Embryonic facial prominence (tissue), 1 donor: ENCODE measurements around the gene SLCO4A1.

Source experiments
- DNase-seq: peaks from one replicate; pipeline ENCODE4 v3.0.0-alpha.2; 2016; ENCODE audit errors: extremely low spot score

SLCO4A1 gene

DNA sequence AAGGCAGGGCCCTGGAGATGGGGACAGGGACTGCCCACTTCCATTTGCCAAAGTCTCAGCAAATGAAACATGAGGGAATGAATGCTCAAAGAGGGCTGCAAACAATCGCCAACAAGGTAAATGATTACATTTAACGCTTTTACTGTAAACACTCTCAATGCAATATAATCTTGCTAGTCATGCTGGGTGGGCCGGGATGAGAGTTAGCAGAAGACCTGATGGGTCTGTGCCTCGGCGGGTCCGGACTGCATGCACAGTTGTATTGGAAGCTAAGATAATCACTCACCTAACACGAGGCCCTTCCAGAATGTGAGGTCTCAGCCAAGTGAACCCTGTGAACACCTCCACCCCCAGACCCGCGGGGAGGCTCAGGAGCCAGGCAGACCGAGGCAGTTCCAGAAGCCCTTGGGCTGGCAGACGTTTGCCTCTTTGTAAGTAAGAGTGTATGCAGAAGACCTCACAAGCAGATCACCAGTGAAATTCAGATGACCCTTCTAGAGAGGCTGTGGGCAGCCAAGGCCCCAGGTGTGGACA, 4.7 kb upstream of the SLCO4A1 start:
- no peak for DNase-seq

DNA sequence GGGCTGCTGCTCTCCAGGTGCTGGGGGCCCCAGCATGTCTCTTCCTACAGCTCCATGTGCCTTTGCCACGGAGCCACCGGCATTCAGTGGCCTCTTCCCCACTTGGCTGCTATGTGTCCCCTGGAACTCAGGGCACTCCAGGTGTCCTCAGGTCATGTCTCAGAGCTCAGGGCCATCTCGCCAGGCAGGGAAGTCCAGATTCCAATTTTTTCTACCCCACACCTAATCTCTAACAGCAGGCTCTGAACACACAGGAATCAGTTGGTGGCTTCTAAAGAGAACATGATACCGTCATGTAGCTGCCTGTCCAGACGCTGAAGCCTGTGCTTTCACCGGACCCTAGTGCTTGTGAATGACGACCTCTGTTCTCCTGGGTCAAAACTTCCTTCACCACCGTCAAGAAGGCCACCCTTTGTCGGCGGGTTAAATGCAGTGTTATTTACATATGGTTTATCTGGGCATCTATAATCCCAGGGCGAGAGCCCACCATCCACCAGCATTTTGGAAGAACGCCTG, 4.2 kb upstream of the SLCO4A1 start:
- DNase-seq, result no peak

DNA sequence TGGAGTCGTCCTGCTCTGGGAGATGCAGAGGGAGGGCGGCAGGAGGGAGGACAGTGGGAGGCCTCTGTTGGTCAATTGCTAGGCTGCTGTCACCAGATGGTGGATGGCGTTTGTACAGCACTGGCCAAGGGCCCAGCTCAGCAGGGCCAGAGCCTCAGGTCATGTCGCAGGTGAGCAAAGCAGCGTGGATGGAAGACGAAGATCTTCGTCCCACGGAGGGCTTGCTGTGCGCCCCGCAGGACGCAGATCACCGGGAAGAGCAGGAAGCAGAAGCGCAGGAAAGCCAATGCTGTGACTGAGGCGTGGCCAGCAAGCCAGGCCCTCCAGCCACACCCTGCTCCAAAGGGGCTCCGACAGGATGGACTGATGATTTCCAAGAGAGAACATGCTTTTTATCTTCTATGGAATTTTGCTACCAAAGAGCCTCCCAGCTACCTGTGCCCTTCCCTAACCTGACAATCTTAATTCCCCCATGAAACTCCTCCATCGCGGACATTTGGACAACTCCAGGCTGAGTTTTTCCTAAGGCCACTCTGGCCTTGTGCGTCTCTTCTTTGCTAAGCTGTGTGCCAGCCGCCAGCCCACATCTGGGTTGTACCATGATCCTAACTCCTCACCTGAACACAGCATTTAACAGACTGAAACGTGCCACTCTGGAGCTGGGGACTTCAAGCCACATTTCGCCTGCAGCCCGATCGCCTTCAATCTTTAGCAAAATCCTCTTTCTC, 3.5 kb upstream of the SLCO4A1 start:
- DNase-seq, result no peak

DNA sequence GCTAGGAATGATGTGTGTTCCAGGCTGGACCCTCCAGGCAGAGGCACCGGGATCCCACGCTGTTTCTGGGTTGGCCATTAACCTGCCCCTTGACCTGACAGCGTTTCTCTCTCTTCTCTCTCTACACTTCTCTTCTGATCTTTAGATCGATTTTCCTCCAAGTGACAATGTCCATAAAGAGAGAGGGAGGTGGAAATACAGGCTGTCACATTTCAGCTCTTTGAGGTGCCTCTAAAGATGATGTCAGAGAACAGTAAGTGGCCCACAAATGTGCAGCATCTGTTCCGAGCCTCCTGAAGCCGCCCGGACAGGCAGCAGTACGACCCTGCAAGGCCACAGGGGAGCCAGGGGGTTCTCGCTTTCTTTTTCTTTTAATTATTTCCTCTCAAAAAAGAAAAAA, 2.5 kb upstream of the SLCO4A1 start:
- DNase-seq, result no peak

DNA sequence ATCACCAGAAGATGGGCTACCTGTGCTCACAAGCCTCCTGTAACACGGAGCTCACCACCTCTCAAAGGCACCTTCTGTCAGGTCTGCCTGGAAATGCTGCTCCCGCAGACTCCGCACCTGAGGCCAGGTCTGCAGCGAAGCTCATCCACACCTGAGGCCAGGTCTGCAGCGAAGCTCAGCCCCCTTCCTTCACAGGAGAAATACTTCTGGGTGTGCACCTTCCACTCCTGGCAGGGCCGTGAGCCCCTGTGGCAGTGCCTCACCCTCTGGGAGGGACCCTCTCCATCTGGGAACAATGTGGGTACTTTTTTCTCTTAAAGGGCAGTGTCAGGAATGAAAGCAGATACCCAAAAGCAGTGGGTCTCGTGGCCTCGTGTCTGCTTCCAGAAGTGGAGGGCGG, 1.4 kb upstream of the SLCO4A1 start:
- no peak for DNase-seq

DNA sequence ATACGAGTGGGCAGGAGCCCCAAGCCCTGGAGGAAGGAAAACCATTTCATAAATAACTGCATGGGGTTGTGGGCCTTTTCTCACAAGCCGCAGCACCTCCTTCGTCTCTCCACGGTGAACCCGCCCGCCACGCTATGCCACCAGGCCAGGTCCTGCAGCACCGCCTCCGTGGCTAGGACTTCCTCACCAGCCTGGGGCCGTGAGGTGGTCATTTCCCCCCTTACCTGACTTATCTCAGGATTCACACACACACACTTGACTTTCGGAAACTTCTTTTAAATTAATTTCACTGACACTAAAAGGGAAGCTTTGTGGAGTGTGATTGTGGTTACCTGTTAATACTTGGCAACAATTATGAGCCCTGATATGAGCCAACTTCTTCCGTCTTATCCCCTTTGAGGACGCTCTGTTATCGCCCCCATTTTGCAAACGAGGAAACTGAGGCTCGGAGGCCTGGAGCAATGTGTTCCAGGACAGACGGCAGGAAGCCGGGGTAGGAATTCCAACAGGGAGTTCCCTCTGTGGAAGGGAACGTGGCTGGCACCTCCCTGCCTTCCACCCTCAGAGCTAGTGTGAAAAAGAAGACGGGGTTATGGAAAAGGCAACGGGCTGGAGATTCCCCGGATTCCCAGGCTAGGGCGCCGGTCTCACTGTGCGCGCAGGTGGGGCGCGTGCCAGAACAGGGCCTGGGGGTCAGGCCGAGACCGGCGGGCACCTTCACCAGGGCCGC, 817 bp upstream of the SLCO4A1 start:
- no peak for DNase-seq

DNA sequence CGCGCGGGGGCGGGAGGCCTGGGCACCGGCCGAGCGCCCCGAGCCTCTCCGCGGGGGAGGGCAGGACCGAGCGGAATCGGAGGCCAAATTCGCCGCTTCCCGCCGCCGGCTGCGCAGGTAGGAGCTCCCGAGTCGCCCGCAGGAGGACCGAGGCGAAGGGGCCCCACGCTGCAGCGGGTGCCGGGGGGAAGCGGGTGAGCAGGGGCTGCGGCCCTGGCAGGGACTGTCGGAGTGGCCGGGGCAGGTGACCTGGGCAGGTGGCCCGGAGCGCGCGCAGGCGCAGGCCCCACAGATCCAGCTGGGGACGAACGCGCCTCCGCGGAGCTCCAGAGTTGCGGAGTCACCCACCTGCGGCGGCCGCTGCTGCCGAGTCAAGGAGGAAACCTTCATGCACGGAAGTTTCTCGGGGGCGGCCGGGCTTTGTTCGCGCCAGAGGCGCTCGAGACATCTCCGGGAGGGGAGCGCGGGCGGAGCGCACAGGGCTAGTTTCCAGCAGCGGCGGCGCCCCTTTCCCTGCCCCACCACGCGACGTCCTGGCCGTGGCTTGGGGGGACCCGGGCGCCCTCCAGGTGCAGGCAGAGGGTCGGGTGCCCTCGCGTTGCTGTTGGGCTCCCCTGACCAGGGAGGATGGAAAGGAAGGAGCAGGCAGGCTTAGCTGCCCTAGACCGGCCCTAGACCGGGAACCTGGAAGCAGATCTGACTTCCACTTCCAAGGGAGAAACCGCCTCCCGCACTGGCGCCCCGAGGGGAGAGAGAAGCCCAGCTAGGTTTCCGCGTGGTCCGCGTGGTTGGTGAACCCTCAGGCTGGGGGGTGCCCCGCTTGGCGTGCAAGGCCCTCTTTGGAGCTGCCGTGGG, 590 bp downstream of the SLCO4A1 start:
- no peak for DNase-seq

DNA sequence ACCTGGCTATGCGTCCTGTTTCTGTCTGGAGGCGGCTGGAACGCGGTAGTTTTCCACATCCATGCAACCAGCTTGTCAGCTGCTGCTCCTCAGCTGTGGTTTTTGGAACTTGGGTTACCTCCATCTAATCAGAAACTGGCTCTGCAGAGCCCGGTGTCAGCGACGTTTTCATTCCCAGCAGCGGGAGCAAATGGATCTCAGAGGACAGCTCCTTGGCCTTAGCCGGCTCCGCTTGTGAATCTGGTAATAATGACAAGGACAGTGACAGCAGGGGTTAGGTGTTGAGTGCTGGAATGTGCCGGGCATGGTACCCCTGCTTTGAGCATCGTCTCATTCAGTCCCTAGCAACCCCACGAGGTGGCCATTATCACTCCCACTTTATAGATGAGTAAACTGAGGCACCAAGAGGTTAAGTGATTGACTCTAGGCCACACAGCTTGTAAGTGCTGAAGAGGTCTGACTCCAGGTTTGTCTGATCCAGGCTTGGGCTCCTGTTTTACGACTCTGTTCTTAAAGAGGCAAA, 1.3 kb downstream of the SLCO4A1 start:
- DNase-seq, result no peak

DNA sequence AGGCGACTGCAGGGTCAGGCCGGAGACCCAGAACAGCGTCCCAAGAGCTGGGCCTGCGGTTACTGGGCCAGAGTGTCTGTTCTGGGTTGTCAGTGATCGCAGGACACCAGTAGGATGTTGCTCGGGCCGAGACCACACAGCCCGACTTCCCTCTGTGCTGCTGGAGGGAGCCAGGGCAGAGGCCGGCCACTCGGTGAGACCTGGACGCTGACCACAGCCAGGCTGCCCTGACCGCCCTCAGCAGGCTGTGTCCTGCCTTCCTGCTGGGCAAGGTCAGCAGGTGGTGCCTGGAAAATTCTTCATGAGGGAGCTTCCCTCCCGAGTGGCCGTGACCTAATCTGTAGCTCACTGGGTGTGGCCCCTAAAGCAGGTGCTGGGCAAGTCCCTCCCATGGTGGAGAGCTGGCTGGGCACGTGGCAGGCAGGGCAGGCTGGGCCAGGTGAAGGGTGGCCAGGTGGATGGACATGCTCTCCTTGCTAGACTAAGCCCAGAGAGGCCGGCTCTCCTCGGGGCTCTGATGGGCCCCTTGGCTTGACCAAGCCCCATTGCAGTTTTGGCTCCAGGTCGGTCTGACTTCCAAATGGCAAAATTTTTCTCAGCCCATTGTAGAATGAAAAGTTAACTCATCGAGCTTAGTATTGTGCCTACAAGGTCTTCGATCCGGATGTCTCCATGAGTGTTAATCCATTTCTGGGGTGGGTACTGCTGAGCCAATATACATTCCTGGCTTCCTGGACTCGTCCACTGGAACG, 1.9 kb downstream of the SLCO4A1 start:
- no peak for DNase-seq

DNA sequence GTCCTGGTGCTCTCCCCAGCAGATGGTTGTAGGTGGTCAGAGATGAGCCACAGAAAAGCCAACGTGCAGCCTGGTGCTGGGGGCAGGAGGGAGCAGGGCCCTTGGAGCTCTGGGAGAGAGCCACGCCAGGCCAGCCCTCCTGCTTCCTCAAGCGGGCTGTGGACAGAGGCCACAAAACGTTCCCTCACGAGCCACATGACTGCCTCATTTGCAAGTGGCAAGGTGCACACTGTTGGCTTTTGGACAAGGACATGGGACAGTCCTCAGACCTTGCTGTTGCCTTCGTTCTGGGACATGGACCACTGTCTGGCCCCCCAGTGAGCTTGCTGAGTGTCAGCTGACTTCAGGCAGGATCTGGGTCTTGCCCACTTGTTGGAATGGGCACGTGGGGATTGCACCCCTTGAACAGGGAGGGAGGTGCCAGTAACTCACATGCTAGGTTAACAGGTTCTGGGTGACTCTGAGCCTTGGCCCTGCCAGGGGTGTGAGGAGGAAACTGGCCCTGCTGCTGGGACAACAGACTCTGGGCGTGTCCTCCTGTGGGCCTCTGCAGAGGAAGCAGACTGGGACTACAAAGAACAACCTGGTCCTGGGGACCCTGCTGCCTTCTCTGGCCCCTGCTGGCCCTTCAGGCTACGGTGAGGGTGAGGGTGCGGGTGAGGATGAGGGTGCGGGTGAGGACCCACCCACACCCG, 2.6 kb downstream of the SLCO4A1 start:
- DNase-seq, result no peak

DNA sequence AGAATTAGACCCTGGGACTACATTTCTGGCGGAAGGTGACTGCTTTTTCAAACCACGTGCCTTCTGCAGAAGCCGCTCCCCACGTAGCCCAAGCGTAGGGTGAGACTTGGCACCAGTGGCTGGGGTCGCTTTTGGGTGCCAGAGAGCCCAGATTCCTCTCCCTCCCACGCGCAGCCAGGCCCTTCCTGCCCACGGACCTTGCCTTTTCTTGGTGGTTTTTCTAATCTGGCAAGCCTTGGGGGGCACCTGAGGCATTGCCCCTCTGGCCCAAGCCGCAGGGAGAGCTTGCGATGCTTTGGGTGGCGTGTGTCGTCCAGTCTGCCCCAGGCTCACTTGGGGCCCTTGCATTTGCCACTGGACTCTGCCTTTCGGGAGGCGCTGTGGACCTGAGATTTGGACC, 3.3 kb downstream of the SLCO4A1 start:
- no peak for DNase-seq

DNA sequence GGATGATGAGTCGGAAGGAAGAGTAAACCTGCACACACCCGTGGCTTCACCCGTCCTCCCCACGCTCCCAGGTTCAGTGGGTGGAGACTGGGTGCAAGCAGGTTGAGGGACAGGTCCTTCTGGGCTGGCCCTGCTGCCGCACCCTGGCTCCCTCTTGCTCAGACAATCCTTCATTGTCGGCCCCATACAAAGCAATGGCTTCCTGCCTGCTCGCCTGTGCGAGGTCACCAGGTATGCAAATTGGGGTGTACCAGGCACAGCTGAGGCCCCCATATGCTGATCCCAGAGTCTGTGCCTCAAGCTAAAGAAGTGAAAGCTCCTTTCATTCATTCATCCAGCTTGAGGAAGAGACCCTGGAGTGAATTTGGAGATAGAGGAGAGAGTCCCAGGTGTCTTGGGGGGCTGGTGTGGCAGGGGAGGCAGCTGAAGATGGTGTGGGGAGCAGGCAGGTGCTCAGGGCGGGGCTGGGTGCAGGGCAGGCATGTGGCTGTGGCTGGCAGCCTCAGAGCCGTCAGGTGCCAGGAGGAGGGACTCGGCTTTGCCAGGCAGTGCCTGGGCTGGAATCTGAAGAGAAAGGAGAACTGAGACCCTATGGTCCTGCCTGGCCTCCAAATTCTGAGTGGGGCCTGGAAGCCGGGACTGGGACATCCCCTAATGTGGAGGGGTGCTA, 4.7 kb downstream of the SLCO4A1 start:
- no peak for DNase-seq

DNA sequence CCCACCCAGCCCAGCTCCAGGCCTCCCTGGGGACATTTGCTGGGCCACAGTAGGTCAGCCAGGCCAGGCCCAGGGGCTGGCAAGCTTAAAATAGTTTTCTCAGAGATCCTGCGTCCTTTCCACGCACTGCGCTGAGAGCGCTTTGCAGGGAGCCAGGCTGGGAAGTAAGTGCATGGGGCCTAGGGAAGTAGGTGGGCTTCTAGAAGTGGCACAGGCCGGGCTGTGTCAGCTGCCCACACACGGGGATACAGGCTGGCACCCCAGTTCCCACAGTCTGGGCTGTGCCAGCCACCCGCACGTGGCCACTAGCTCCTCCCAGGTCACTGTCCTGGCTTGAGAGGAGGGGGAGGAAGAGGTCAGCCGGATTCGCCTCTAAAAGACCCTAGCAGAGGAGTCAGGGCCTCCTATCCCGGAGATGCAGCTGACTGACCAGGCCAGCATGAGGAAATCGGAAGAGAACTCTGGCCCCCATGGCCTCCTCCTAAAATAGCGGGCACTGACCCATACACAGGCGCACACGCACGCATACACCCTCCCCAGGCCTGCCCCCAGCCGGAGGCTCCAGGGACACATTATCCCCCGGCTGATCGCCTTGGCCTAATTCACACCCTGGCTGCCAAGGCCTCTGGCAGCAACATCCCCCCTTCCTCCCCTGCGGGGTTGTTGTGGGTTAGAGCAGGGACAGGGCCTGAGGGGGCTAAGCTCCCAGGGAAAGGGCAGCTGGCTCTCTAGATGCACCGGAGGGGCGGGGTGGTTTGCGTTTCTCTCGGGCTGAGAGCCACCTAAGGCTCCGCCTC, 5.4 kb downstream of the SLCO4A1 start:
- DNase-seq, result no peak

DNA sequence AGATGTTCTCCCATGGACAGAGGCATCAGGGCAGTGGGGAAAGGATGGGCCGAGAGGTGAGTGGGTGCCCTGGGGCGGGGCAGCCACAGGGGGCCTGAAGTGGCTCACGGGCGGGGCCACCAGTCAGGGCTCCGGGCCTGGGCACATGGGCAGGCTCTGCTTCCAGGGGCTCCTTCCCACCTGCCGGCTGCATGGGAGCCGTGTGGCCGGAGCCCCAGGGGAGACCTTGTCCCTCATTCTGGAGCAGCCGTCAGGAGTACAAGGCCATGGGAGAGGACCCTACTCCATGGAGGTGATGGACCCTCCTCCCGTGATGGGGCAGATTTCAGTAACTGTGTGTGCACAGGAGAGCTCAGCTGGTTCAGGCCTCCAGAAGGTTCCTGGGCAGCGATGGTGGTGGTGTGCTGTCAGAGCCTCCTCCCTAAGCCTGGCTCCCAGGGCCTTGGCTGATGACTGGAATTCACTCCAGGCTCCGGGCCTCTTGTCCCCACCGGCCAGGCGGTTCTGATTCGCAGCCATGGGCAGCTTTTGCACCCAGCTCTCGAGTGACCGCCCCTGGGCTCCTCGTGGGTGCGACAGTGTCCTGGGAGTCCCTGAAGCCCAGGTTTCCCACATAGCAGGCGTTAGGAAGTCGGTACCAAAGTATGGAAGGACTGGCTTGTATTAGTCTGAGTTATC, 6.2 kb downstream of the SLCO4A1 start:
- no peak for DNase-seq

DNA sequence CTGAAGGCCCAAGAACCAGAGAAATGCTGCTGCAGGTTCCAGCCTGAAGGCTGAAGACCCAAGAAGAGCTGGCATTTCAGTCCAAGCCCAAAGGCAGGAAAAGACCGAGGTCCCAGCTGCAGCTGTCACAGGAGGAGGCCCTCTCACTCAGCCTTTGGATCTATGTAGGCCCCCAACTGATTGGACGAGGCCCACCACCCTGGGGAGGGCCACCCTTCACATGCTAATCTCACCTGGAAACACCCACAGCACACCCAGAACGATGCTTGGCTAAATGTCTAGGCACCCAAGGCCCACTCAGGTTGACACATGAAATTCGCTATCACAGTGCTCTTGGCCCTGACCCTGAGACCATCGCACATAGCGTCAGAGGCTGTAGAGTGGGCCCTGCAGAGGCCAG, 6.8 kb downstream of the SLCO4A1 start:
- DNase-seq, result no peak

DNA sequence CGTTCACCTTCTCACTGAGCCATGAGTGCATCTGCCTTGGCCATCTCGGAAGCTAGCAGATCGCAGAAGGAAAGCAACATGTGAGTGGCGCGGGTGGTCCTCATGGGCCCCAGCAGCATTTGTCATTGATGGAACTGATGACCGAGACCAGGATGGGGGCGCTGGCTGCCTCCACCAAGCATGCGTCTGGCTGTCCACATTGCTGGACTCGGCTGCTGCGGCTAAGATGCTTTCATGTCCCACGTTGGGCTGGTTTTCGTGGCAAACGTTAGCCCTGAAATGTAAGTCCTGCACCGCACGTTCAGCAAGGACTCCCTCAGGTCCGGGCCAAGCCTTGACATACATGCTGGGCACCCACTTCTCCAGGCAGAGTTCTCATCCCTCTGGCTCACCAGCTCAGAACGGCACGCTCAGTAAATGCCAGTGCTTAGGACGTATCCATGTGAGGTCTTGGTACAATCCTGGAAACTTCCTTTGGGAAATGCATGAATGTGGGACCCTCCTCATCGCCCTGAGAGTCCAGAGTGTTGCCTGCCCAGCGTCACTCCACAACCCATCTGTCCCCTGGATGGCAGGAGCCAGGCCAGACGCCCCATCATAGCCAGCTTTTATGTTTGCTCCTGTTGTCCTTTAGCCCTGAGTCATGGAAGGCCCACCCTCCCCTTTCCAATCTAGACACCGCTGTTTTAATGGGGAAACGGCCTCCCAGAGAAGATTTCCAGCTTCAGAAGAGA, 8.4 kb downstream of the SLCO4A1 start:
- DNase-seq, result no peak

DNA sequence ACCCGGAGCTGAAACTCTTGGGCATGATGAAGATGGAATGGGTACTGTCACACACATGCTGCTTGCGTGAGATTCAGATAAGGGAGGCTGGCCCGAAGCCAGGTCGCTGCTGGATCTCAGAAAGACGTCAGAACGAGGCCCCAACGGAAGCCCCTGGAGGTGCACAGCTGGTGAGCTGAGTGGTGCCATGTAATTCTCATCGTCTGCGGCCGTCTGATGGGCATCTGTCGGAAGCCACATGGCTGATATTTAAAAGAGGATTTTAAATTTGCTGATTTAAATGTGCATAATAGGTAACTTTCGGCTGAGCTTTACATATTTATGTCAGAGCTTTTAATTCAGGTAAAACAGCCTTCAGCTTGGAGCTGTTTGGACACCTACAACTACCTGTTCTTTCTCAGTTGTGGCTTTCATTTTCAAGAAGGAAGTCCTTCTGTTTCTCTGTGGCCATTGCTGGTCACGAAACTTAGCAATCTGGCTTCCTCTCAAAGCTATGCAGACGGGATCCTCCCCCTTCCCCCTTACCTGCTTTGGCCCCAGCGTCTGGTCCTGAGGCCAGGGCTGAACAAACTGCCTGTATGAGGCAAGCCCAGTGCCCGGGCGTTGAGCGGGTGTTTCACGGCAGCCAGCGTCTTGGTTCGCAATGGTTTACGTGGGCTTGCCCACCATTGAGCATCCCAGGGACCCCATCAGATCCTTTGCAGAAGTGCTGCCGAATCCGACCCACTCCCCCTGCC, 9.2 kb downstream of the SLCO4A1 start:
- no peak for DNase-seq
